Measurements from ENCODE around the gene ANKZF1.
A peak's percentile ranks its signal among the peaks of the same experiment; 100 is the strongest.

The ANKZF1 gene

GRCh38 chr2:219228041-219228910, 1.3 kb upstream of the ANKZF1 start:
- DNase-seq, result peak; percentile 26 to 63 (median 47)

- DNase-seq, result no peak
These were observed 698 bp upstream of the ANKZF1 start for GRCh38 chr2:219228911-219229304.

GRCh38 chr2:219230059-219230540, 494 bp downstream of the ANKZF1 start:
- DNase-seq, result peak; percentile 45 to 71 (median 57)

GRCh38 chr2:219234331-219234730, 4.7 kb downstream of the ANKZF1 start:
- no peak for DNase-seq

- DNase-seq, result peak; percentile 62 to 82 (median 72)
These were observed 13.7 kb downstream of the ANKZF1 start for GRCh38 chr2:219243291-219243761.

GRCh38 chr2:219244789-219245147, 15.2 kb downstream of the ANKZF1 start:
- no peak for DNase-seq

GRCh38 chr2:219245148-219245898, 15.7 kb downstream of the ANKZF1 start, which contains the start of the genes GLB1L and STK16:
Gene GLB1L, minus strand, starts transcription at chr2:219245444. Its CDS starts 1,871 bp downstream, at chr2:219243573.
Gene STK16, plus strand, starts transcription at chr2:219245479. Its CDS starts 521 bp downstream, at chr2:219246000.
- DNase-seq, result peak; percentile 94 to 97 (median 96)

GRCh38 chr2:219245899-219246230, 16.3 kb downstream of the ANKZF1 start:
- DNase-seq, result no peak

- DNase-seq, result no peak
These were observed 17.0 kb downstream of the ANKZF1 start for GRCh38 chr2:219246559-219246958.

GRCh38 chr2:219247678-219248642, 18.4 kb downstream of the ANKZF1 start:
- peak in 2 of 4 experiments; percentile 29 to 37 for DNase-seq

GRCh38 chr2:219248845-219249202, 19.2 kb downstream of the ANKZF1 start:
- DNase-seq, result no peak

GRCh38 chr2:219249203-219249980, 19.8 kb downstream of the ANKZF1 start:
- DNase-seq, result peak; percentile 30 to 63 (median 45)

GRCh38 chr2:219250049-219250781, 20.6 kb downstream of the ANKZF1 start:
- DNase-seq, result peak in 3 of 4 experiments; percentile 13 to 45 (median 27)

- peak in 3 of 4 experiments; percentile 16 to 32 (median 20) for DNase-seq
These were observed 22.1 kb downstream of the ANKZF1 start for GRCh38 chr2:219251656-219252055.

GRCh38 chr2:219252084-219252483, 22.5 kb downstream of the ANKZF1 start:
- DNase-seq, result no peak

GRCh38 chr2:219252570-219252899, 22.9 kb downstream of the ANKZF1 start:
- DNase-seq, result no peak

- DNase-seq, result peak; percentile 20 to 58 (median 37)
These were observed 23.5 kb downstream of the ANKZF1 start, which contains the start of gene TUBA4B for GRCh38 chr2:219252900-219253752. Gene TUBA4B, plus strand, starts transcription at chr2:219253243. Its CDS starts 165 bp downstream, at chr2:219253408.

- peak; percentile 87 to 95 (median 91) for DNase-seq
These were observed 24.4 kb downstream of the ANKZF1 start, which contains the start of gene TUBA4A for GRCh38 chr2:219253753-219254589. Gene TUBA4A, minus strand, starts transcription at chr2:219253918. Its CDS starts 60 bp downstream, at chr2:219253858.
